Liver (tissue), 9 donors: ENCODE measurements around the gene CNTNAP1. TPM values are rescaled to one million over a fixed set of nuclear protein-coding genes. Genes with fewer than 3 reads are reported as not detected.

Experiments
- DNase-seq: peaks from one replicate; pipeline ENCODE4 v3.0.0-alpha.2; 2017; ENCODE audit warnings: low spot score
- H3K27ac ChIP-seq, 2 donors: one replicate each; pipeline ENCODE4 v1.7.0; 2013; ENCODE audit warnings: inconsistent platforms in 2 of 2, low read length in 2 of 2, control low read depth in 1 of 2, low read depth in 1 of 2, mild to moderate bottlenecking in 1 of 2
- H3K27me3 ChIP-seq, 4 donors: one replicate each; pipeline versions ENCODE4 v1.6.1 to v1.7.0; 2013; ENCODE audit warnings: low read length in 3 of 4, inconsistent platforms in 1 of 4, mild to moderate bottlenecking in 1 of 4, moderate library complexity in 1 of 4; ENCODE audit not compliant: control insufficient read depth in 4 of 4, insufficient read depth in 4 of 4
- H3K36me3 ChIP-seq, 4 donors: one replicate each; pipeline versions ENCODE4 v1.6.1 to v1.7.0; 2013; ENCODE audit warnings: low read length in 3 of 4, mild to moderate bottlenecking in 3 of 4, low read depth in 1 of 4, moderate library complexity in 1 of 4; ENCODE audit not compliant: control insufficient read depth in 4 of 4, insufficient read depth in 3 of 4
- H3K4me1 ChIP-seq, 4 donors: one replicate each; pipeline versions ENCODE4 v1.6.1 to v1.7.0; 2013; ENCODE audit warnings: low read length in 3 of 4, mild to moderate bottlenecking in 3 of 4, moderate library complexity in 1 of 4; ENCODE audit not compliant: control insufficient read depth in 4 of 4, insufficient read depth in 4 of 4
- H3K4me3 ChIP-seq, 3 donors: one replicate each; pipeline versions ENCODE4 v1.6.1 to v1.7.0; 2013; ENCODE audit warnings: low read length in 3 of 3, control low read depth in 1 of 3, low read depth in 1 of 3, mild to moderate bottlenecking in 1 of 3
- H3K9ac ChIP-seq, 2 donors: one replicate each; pipeline ENCODE4 v1.7.0; 2013; ENCODE audit warnings: low read length in 2 of 2, mild to moderate bottlenecking in 2 of 2, moderate library complexity in 2 of 2, control low read depth in 1 of 2, low read depth in 1 of 2
- H3K9me3 ChIP-seq, 4 donors: one replicate each; pipeline versions ENCODE4 v1.6.1 to v1.7.0; 2013; ENCODE audit warnings: low read length in 3 of 4; ENCODE audit not compliant: control insufficient read depth in 4 of 4
- ATF3 ChIP-seq: IDR thresholded peaks from 2 replicates; pipeline ENCODE4 v1.6.1; 2016; ENCODE audit warnings: antibody characterized with exemption
- CTCF ChIP-seq: fragments of 150-350 bp; IDR thresholded peaks from 2 replicates; pipeline ENCODE4 v1.5.1; 2017; ENCODE audit warnings: improper control_type of control experiment, low read depth, low read length; ENCODE audit not compliant: missing input control
- EGR1 ChIP-seq, 2 donors: IDR thresholded peaks; 2 replicates each; pipeline ENCODE4 v1.6.1; 2016 to 2018; ENCODE audit warnings: antibody characterized with exemption in 2 of 2, low read depth in 2 of 2
- FOXA2 ChIP-seq: IDR thresholded peaks from 2 replicates; pipeline ENCODE4 v1.6.1; 2016; ENCODE audit warnings: antibody characterized with exemption
- GABPA ChIP-seq, 2 donors: IDR thresholded peaks in 1 of 2; conservative IDR thresholded peaks in 1 of 2; 2 replicates each; pipeline ENCODE4 v1.6.1; 2016; ENCODE audit warnings: antibody characterized with exemption in 2 of 2, mild to moderate bottlenecking in 1 of 2, moderate library complexity in 1 of 2
- HNF4A ChIP-seq, 2 donors: conservative IDR thresholded peaks; 2 replicates each; pipeline ENCODE4 v1.6.1; 2016; ENCODE audit warnings: antibody characterized with exemption in 2 of 2, mild to moderate bottlenecking in 2 of 2
- HNF4G ChIP-seq: IDR thresholded peaks from 2 replicates; pipeline ENCODE4 v1.6.1; 2016; ENCODE audit warnings: antibody characterized with exemption
- JUND ChIP-seq, 2 donors: IDR thresholded peaks; 2 replicates each; pipeline ENCODE4 v1.6.1; 2016; ENCODE audit warnings: antibody characterized with exemption in 2 of 2
- MAX ChIP-seq: IDR thresholded peaks from 2 replicates; pipeline ENCODE4 v1.6.1; 2016; ENCODE audit warnings: antibody characterized with exemption
- NR2F2 ChIP-seq: IDR thresholded peaks from 2 replicates; pipeline ENCODE4 v1.6.1; 2016; ENCODE audit warnings: antibody characterized with exemption
- RAD21 ChIP-seq, 2 donors: IDR thresholded peaks; 2 replicates each; pipeline ENCODE4 v1.6.1; 2016; ENCODE audit warnings: antibody characterized with exemption in 2 of 2, mild to moderate bottlenecking in 2 of 2
- RXRA ChIP-seq, 2 donors: IDR thresholded peaks; 2 replicates each; pipeline ENCODE4 v1.6.1; 2017 to 2018; ENCODE audit warnings: antibody characterized with exemption in 2 of 2, mild to moderate bottlenecking in 1 of 2
- SP1 ChIP-seq: IDR thresholded peaks from 2 replicates; pipeline ENCODE4 v1.6.1; 2018; ENCODE audit warnings: antibody characterized with exemption, mild to moderate bottlenecking
- TAF1 ChIP-seq: conservative IDR thresholded peaks from 2 replicates; pipeline ENCODE4 v1.6.1; 2016; ENCODE audit warnings: antibody characterized with exemption, mild to moderate bottlenecking
- YY1 ChIP-seq: IDR thresholded peaks from 2 replicates; pipeline ENCODE4 v1.6.1; 2016; ENCODE audit warnings: antibody characterized with exemption, mild to moderate bottlenecking
- ZBTB33 ChIP-seq: IDR thresholded peaks from 2 replicates; pipeline ENCODE4 v1.6.1; 2016; ENCODE audit warnings: antibody characterized with exemption
- WGBS: extraction: QIAGEN DNeasy Blood & Tissue Kit; methylation state at CpG from one replicate; pipeline ENCODE4 v1.1.7; 2013; 5-methylcytosine and 5-hydroxymethylcytosine counted together
- polyA plus RNA-seq, 2 donors: library from polyadenylated mRNA; stranded (reverse) in 1 of 2; unstranded in 1 of 2; fragments of 200-250 nt in 1 of 2; fragments of >200 nt in 1 of 2; fragmentation: Nextera tagmentation in 1 of 2; extraction: Ambion mirVana in 1 of 2; gene quantifications; one replicate each; pipeline versions ENCODE4 v1.2.1 to v1.2.3, GENCODE V29; 2013 to 2015
- total RNA-seq, 2 donors: library from RNA; depleted of rRNA; stranded (reverse); fragments of >200 nt; gene quantifications; one replicate each; pipeline ENCODE4 v1.2.3, GENCODE V29; 2014
- donor health status: healthy.
- donor health status: healthy.
- donor health status: healthy.
- donor health status: healthy.
- donor health status: healthy.

The CNTNAP1 gene
- total and polyA plus RNA-seq, 4 donors, result 0.08 to 0.75 (median 0.60) TPM

GRCh38 chr17:42692489-42692888 is 10.2 kb downstream of the CNTNAP1 start:
- no peak for DNase-seq
- H3K36me3 ChIP-seq, result peaks cover 0 to 2% (median 0%) of the 10 kb centered on the region in 4 donors
- no peak for TF ChIP-seq FOXA2
- TF ChIP-seq EGR1 (IDR thresholded peaks at IDR 0.05; ENCODE audit: low read depth in 2 of 2), result no peak
- TF ChIP-seq RAD21 (IDR thresholded peaks at IDR 0.05), result no peak
- no peak for TF ChIP-seq RXRA (IDR thresholded peaks at IDR 0.05)
- no peak for TF ChIP-seq GABPA (IDR thresholded peaks at IDR 0.05 in 1 of 2, conservative IDR thresholded peaks at IDR 0.05 in 1 of 2)
- no peak for TF ChIP-seq SP1
- no peak for TF ChIP-seq NR2F2
- TF ChIP-seq HNF4A (conservative IDR thresholded peaks at IDR 0.05), result no peak

GRCh38 chr17:42694524-42694923 is 12.2 kb downstream of the CNTNAP1 start:
- Histone ChIP-seq H3K36me3 (peaks cover 0 to 2% (median 0%) of the 10 kb centered on the region in 4 donors), H3K4me3 (no peak overlapping the region), H3K27ac (no peak overlapping the region), H3K27me3 (no peaks in the 10 kb centered on the region), H3K9ac (no peak overlapping the region), H3K9me3 (no peaks in the 10 kb centered on the region), H3K4me1 (no peaks in the 10 kb centered on the region)
- 95% methylated on average over 3 of the region's 3 CpGs for WGBS
- TF ChIP-seq JUND (IDR thresholded peaks at IDR 0.05) (no peak), HNF4A (conservative IDR thresholded peaks at IDR 0.05) (no peak), SP1 (no peak), RAD21 (IDR thresholded peaks at IDR 0.05) (no peak), HNF4G (no peak)
- DNase-seq, result no peak

More at GRCh38 chr17:42692489-42692888, 10.2 kb downstream of the CNTNAP1 start:
- Histone ChIP-seq H3K27me3 (peaks cover 0 to 2% (median 0%) of the 10 kb centered on the region in 4 donors), H3K9ac (no peak overlapping the region), H3K4me1 (no peaks in the 10 kb centered on the region), H3K4me3 (no peak overlapping the region), H3K27ac (no peak overlapping the region), H3K9me3 (no peaks in the 10 kb centered on the region)
- WGBS, result 93% methylated on average over 11 of the region's 11 CpGs

GRCh38 chr17:42695500-42695899 is 13.2 kb downstream of the CNTNAP1 start:
- H3K27me3 ChIP-seq, result no peaks in the 10 kb centered on the region
- H3K36me3 ChIP-seq, result peaks cover 0 to 8% (median 2%) of the 10 kb centered on the region in 4 donors
- no peak overlapping the region for H3K27ac ChIP-seq
- TF ChIP-seq TAF1 (no peak), GABPA (IDR thresholded peaks at IDR 0.05 in 1 of 2, conservative IDR thresholded peaks at IDR 0.05 in 1 of 2) (no peak), CTCF (no peak), RAD21 (IDR thresholded peaks at IDR 0.05) (no peak), FOXA2 (no peak), RXRA (IDR thresholded peaks at IDR 0.05) (no peak), YY1 (no peak), JUND (IDR thresholded peaks at IDR 0.05) (no peak), ZBTB33 (no peak), SP1 (no peak), NR2F2 (no peak), MAX (no peak), HNF4G (no peak), ATF3 (no peak)
- no peak for DNase-seq
- no peak overlapping the region for H3K9ac ChIP-seq
- no peak overlapping the region for H3K4me3 ChIP-seq
- no peaks in the 10 kb centered on the region for H3K4me1 ChIP-seq
- no peaks in the 10 kb centered on the region for H3K9me3 ChIP-seq
- 95% methylated on average over 20 of the region's 20 CpGs for WGBS
